CD14-positive monocyte (primary cell): ENCODE results near the gene PDE1C. TPM values are rescaled to one million over a fixed set of nuclear protein-coding genes. Genes with fewer than 3 reads are reported as not detected.

Source experiments
- DNase-seq, 3 donors: peaks; one replicate each; pipeline ENCODE4 v3.0.0-alpha.2; 2011 to 2022
- H2AFZ ChIP-seq: 2 replicates; pipeline ENCODE4 v1.6.0; 2012; ENCODE audit warnings: mild to moderate bottlenecking, low read depth, low read length, inconsistent platforms; ENCODE audit not compliant: insufficient read depth, poor library complexity, severe bottlenecking
- H3K27ac ChIP-seq, 2 donors: 1 replicate in 1 of 2; 2 replicates in 1 of 2; pipeline ENCODE4 v1.5.1; 2012 to 2013; ENCODE audit warnings: low read length in 2 of 2, control low read depth in 1 of 2, inconsistent platforms in 1 of 2, low read depth in 1 of 2, mild to moderate bottlenecking in 1 of 2
- H3K27me3 ChIP-seq, 2 donors: one replicate each; pipeline versions ENCODE4 v1.6.0 to v1.6.1; 2011 to 2013; ENCODE audit warnings: low read length in 2 of 2; ENCODE audit not compliant: control insufficient read depth in 2 of 2, insufficient read depth in 2 of 2
- H3K36me3 ChIP-seq, 2 donors: replicated peaks in 1 of 2; 1 replicate in 1 of 2; 2 replicates in 1 of 2; pipeline versions ENCODE4 v1.5.1 to v1.6.1; 2012 to 2013; ENCODE audit warnings: low read length in 2 of 2, control low read depth in 1 of 2, inconsistent platforms in 1 of 2, mild to moderate bottlenecking in 1 of 2; ENCODE audit not compliant: insufficient read depth in 2 of 2, control insufficient read depth in 1 of 2
- H3K4me1 ChIP-seq, 2 donors: 1 replicate in 1 of 2; 2 replicates in 1 of 2; pipeline versions ENCODE4 v1.5.1 to v1.6.1; 2012 to 2013; ENCODE audit warnings: low read length in 2 of 2, control low read depth in 1 of 2, inconsistent platforms in 1 of 2, mild to moderate bottlenecking in 1 of 2, moderate library complexity in 1 of 2; ENCODE audit not compliant: insufficient read depth in 2 of 2, control insufficient read depth in 1 of 2
- H3K4me2 ChIP-seq: replicated peaks from 2 replicates; pipeline ENCODE3; 2012; ENCODE audit warnings: low read length, moderate library complexity, mild to moderate bottlenecking; ENCODE audit not compliant: poor library complexity, severe bottlenecking; ENCODE audit errors: extremely low read depth
- H3K4me3 ChIP-seq, 3 experiments: fragments of 200-600 bp in 1 of 3; sonication (generic) in 1 of 3; replicated peaks in 1 of 3; 1 replicate in 2 of 3; 2 replicates in 1 of 3; pipeline ENCODE4 v1.5.1; 2011 to 2013; ENCODE audit warnings: low read length in 3 of 3, mild to moderate bottlenecking in 3 of 3, control low read depth in 2 of 3, low read depth in 2 of 3, inconsistent platforms in 1 of 3, moderate library complexity in 1 of 3
- H3K79me2 ChIP-seq: 2 replicates; pipeline ENCODE4 v1.6.0; 2012; ENCODE audit warnings: mild to moderate bottlenecking, control low read depth, inconsistent platforms, low read length, moderate library complexity; ENCODE audit not compliant: insufficient read depth
- H3K9ac ChIP-seq: 2 replicates; pipeline ENCODE4 v1.6.0; 2017; ENCODE audit warnings: low read length, mild to moderate bottlenecking; ENCODE audit not compliant: insufficient read depth, poor library complexity, severe bottlenecking
- H3K9me3 ChIP-seq, 2 donors: replicated peaks in 1 of 2; 1 replicate in 1 of 2; 2 replicates in 1 of 2; pipeline versions ENCODE4 v1.5.1 to v1.6.1; 2012 to 2013; ENCODE audit warnings: low read length in 2 of 2, control low read depth in 1 of 2; ENCODE audit not compliant: control insufficient read depth in 1 of 2, insufficient read depth in 1 of 2
- H4K20me1 ChIP-seq: 2 replicates; pipeline ENCODE4 v1.6.0; 2012; ENCODE audit warnings: mild to moderate bottlenecking, low read length, control low read depth, moderate library complexity; ENCODE audit not compliant: insufficient read depth
- H3K27ac Mint-ChIP-seq, 7 donors: one replicate each; pipeline ENCODE4 v1.8.0; 2020; ENCODE audit warnings: mild to moderate bottlenecking in 7 of 7, mixed read lengths in 7 of 7, moderate library complexity in 6 of 7, inconsistent platforms in 2 of 7
- H3K27me3 Mint-ChIP-seq, 3 donors: one replicate each; pipeline ENCODE4 v1.8.0; 2021 to 2022; ENCODE audit warnings: low read depth in 3 of 3, mild to moderate bottlenecking in 3 of 3, mixed read lengths in 3 of 3, moderate library complexity in 3 of 3, inconsistent platforms in 1 of 3
- H3K36me3 Mint-ChIP-seq, 2 donors: one replicate each; pipeline ENCODE4 v1.8.0; 2020; ENCODE audit warnings: mixed read lengths in 2 of 2, inconsistent platforms in 1 of 2, mild to moderate bottlenecking in 1 of 2
- H3K4me1 Mint-ChIP-seq: one replicate; pipeline ENCODE4 v1.8.0; 2020; ENCODE audit warnings: mild to moderate bottlenecking, mixed read lengths
- H3K4me3 Mint-ChIP-seq, 2 donors: one replicate each; pipeline ENCODE4 v1.8.0; 2020; ENCODE audit warnings: mild to moderate bottlenecking in 2 of 2, mixed read lengths in 2 of 2, moderate library complexity in 1 of 2
- H3K9me3 Mint-ChIP-seq, 7 donors: one replicate each; pipeline ENCODE4 v1.8.0; 2020 to 2022; ENCODE audit warnings: mixed read lengths in 7 of 7, mild to moderate bottlenecking in 6 of 7, moderate library complexity in 6 of 7, inconsistent platforms in 2 of 7
- WGBS: methylation state at CpG from one replicate; pipeline ENCODE4 v1.1.5; 2013; ENCODE audit warnings: missing lambda C conversion rate; ENCODE audit not compliant: insufficient coverage; 5-methylcytosine and 5-hydroxymethylcytosine counted together
- intact Hi-C, 2 donors: fragments of 100-400 bp; cut with micrococcal nuclease; formaldehyde crosslinking; loops; one replicate each; pipeline versions ENCODE4 v1.15.0 to v1.15.1; 2023
- polyA plus RNA-seq, 3 donors: library from polyadenylated mRNA; depleted of rRNA in 1 of 3; unstranded in 2 of 3; stranded (reverse) in 1 of 3; fragments of 300-500 nt in 2 of 3; fragments of >200 nt in 1 of 3; fragmentation: Illumina TruSeq in 2 of 3; gene quantifications; 1 replicate in 2 of 3; 2 replicates in 1 of 3; pipeline ENCODE4 v1.2.3, GENCODE V29; 2012 to 2021
- TF ChIP-seq, protein P1 (sequence below): fragments of 200-600 bp; IDR thresholded peaks from one replicate; pipeline ENCODE4 v1.8.0; 2022; ENCODE audit warnings: antibody characterized with exemption, mild to moderate bottlenecking

Gene PDE1C
- polyA plus RNA-seq, 3 donors, result not detected

DNA sequence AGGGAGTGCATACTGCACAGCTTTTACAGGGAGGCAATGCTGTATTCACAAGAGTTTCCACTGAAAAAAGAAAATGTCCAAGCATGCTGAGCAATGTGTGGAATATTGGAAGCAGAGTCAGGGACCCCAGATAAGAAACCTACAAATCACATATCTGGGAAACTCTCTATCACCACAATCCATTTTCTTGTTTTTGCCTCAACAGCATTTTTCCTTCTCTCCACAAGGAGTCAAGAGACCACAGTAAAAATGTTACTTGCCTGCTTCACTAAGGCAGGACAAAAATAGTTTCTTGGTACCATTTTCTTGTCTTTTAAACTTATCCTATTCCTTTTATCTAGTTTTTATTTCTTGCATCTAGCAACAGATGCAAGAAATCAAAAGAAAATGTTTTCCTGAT lies 19.5 kb upstream of the PDE1C start:
- Histone ChIP-seq H2AFZ (no peak overlapping the region), H3K27ac (no peak overlapping the region), H3K9ac (no peak overlapping the region), H3K9me3 (no peaks in the 10 kb centered on the region), H3K4me3 (no peak overlapping the region), H3K4me1 (no peaks in the 10 kb centered on the region), H4K20me1 (no peaks in the 10 kb centered on the region), H3K36me3 (no peaks in the 10 kb centered on the region), H3K4me2 (no peak overlapping the region), H3K27me3 (no peaks in the 10 kb centered on the region), H3K79me2 (no peaks in the 10 kb centered on the region)
- Mint-ChIP-seq H3K9me3 (peaks cover 0 to 14% (median 0%) of the 10 kb centered on the region in 7 donors), H3K4me1 (no peaks in the 10 kb centered on the region), H3K4me3 (no peak overlapping the region), H3K27ac (no peak overlapping the region), H3K27me3 (peaks cover 0 to 2% (median 0%) of the 10 kb centered on the region in 3 donors), H3K36me3 (no peaks in the 10 kb centered on the region)
- DNase-seq, result no peak
- TF ChIP-seq, protein P1, sequence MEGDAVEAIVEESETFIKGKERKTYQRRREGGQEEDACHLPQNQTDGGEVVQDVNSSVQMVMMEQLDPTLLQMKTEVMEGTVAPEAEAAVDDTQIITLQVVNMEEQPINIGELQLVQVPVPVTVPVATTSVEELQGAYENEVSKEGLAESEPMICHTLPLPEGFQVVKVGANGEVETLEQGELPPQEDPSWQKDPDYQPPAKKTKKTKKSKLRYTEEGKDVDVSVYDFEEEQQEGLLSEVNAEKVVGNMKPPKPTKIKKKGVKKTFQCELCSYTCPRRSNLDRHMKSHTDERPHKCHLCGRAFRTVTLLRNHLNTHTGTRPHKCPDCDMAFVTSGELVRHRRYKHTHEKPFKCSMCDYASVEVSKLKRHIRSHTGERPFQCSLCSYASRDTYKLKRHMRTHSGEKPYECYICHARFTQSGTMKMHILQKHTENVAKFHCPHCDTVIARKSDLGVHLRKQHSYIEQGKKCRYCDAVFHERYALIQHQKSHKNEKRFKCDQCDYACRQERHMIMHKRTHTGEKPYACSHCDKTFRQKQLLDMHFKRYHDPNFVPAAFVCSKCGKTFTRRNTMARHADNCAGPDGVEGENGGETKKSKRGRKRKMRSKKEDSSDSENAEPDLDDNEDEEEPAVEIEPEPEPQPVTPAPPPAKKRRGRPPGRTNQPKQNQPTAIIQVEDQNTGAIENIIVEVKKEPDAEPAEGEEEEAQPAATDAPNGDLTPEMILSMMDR, result no peak
- intact Hi-C loops, result no loop called here

DNA sequence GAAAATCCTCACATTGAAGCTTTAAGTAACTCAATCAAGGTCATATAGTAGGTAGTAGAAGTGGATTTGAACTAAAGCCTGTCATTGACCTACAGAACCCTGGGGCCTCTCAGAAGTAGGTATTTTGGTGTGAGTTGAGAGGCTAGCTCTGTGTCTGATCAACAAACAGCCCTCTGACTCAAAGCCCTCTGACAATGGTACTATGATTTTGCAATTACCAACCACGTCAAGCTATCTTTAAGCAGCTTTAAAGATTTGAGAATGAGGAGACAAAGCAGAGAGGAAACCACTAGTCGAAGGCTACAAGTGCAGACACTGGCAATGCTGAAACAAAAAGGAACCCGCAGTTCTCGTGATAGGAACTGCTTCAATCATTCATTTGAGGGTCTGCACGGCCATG lies 19.0 kb upstream of the PDE1C start:
- no peak overlapping the region for H3K4me2 ChIP-seq
- no peak overlapping the region for H2AFZ ChIP-seq
- Mint-ChIP-seq H3K36me3 (no peaks in the 10 kb centered on the region), H3K4me3 (no peak overlapping the region), H3K27me3 (peaks cover 0 to 2% (median 0%) of the 10 kb centered on the region in 3 donors), H3K4me1 (no peaks in the 10 kb centered on the region), H3K27ac (no peak overlapping the region), H3K9me3 (peaks cover 0 to 14% (median 0%) of the 10 kb centered on the region in 7 donors)
- H3K79me2 ChIP-seq, result no peaks in the 10 kb centered on the region
- H3K27me3 ChIP-seq, result no peaks in the 10 kb centered on the region
- H3K9me3 ChIP-seq, result no peaks in the 10 kb centered on the region
- DNase-seq, result no peak
- H3K9ac ChIP-seq, result no peak overlapping the region
- intact Hi-C loops, result no loop called here
- 57% methylated on average over 5 of the region's 5 CpGs for WGBS
- TF ChIP-seq, protein P1, result no peak
- no peak overlapping the region for H3K27ac ChIP-seq
- H3K4me1 ChIP-seq, result no peaks in the 10 kb centered on the region
- H3K36me3 ChIP-seq, result no peaks in the 10 kb centered on the region
- H3K4me3 ChIP-seq, result no peak overlapping the region
- H4K20me1 ChIP-seq, result no peaks in the 10 kb centered on the region
